HepG2 (cell line): ENCODE results near the gene EPN2. TPM values are rescaled to one million over a fixed set of nuclear protein-coding genes. Genes with fewer than 3 reads are reported as not detected.

Source experiments
- ATAC-seq: fragments of 200-7000 bp; cut with Tn5 transposase; 3 replicates; pipeline ENCODE4 v1.9.1; 2020; ENCODE audit warnings: mild to moderate bottlenecking, moderate library complexity
- BruUV-seq: library from RNA; stranded (reverse); fragments of 400-500 nt; replicated peaks from 2 replicates; lab custom pipeline; 2021; lab: Mats Ljungman, UMichigan
- CTCF ChIA-PET: fragments of 300-600 bp; formaldehyde crosslinking; extraction: SDS; loops from one replicate; lab custom pipeline; 2021; ENCODE audit warnings: low total read pairs, inconsistent platforms, low intra/inter-chr PET ratio; lab: Yijun Ruan, JAX
- POLR2A ChIA-PET: fragments of 350-600 bp; sonication (Branson Sonifier 250); formaldehyde crosslinking; loops from one replicate; lab custom pipeline; 2020; ENCODE audit warnings: antibody characterized with exemption, inconsistent platforms; lab: Yijun Ruan, JAX
- DNase-seq: peaks from one replicate; pipeline ENCODE4 v3.0.0-alpha.2; 2015; ENCODE audit warnings: low spot score
- FAIRE-seq: peaks from 3 replicates; lab custom pipeline; 2011; peaks lifted over from hg19 to GRCh38; lab: Jason Lieb, UNC
- H2AFZ ChIP-seq: one replicate; pipeline ENCODE4 v1.6.1; 2011; ENCODE audit warnings: low read length, inconsistent platforms
- H3K27ac ChIP-seq: fragments of 300-600 bp; 3 replicates; pipeline ENCODE4 v1.8.0; 2011; ENCODE audit warnings: mixed run types, mild to moderate bottlenecking, mixed read lengths, low read length, inconsistent platforms; ENCODE audit not compliant: insufficient read depth; ENCODE audit errors: extremely low read length
- H3K27me3 ChIP-seq, 2 experiments: fragments of 200-600 bp in 1 of 2; 2 replicates in 1 of 2; 3 replicates in 1 of 2; pipeline versions ENCODE4 v1.6.0 to v1.8.0; 2011; ENCODE audit warnings: low read length in 2 of 2, mild to moderate bottlenecking in 2 of 2, moderate library complexity in 2 of 2, inconsistent platforms in 1 of 2; ENCODE audit not compliant: insufficient read depth in 2 of 2, control insufficient read depth in 1 of 2
- H3K36me3 ChIP-seq, 2 experiments: fragments of 200-600 bp in 1 of 2; replicated peaks in 1 of 2; 2 replicates in 1 of 2; 3 replicates in 1 of 2; pipeline versions ENCODE4 v1.5.1 to v1.8.0; 2011; ENCODE audit warnings: low read length in 2 of 2, inconsistent platforms in 1 of 2; ENCODE audit not compliant: insufficient read depth in 2 of 2, control insufficient read depth in 1 of 2
- H3K4me1 ChIP-seq: 2 replicates; pipeline ENCODE4 v1.5.1; 2012; ENCODE audit warnings: low read length, inconsistent platforms; ENCODE audit not compliant: insufficient read depth
- H3K4me2 ChIP-seq: 2 replicates; pipeline ENCODE4 v1.6.0; 2011; ENCODE audit warnings: low read depth, low read length, inconsistent platforms
- H3K4me3 ChIP-seq, 3 experiments: fragments of 200-600 bp in 1 of 3; sonication (generic), shearing (Covaris generic) in 1 of 3; replicated peaks in 1 of 3; 2 replicates each; pipeline ENCODE4 v1.5.1; 2011 to 2016; ENCODE audit warnings: low read length in 3 of 3, inconsistent platforms in 2 of 3, low read depth in 2 of 3, mild to moderate bottlenecking in 2 of 3, control low read depth in 1 of 3, mixed read lengths in 1 of 3; ENCODE audit not compliant: insufficient read depth in 1 of 3
- H3K79me2 ChIP-seq: one replicate; pipeline ENCODE4 v1.6.1; 2011; ENCODE audit warnings: low read length, inconsistent platforms; ENCODE audit not compliant: insufficient read depth
- H3K9ac ChIP-seq: 2 replicates; pipeline ENCODE4 v1.6.0; 2011; ENCODE audit warnings: mild to moderate bottlenecking, low read depth, low read length, inconsistent platforms; ENCODE audit not compliant: insufficient read depth
- H3K9me3 ChIP-seq: 2 replicates; pipeline ENCODE4 v1.5.1; 2012; ENCODE audit warnings: mild to moderate bottlenecking, low read length
- H4K20me1 ChIP-seq: 2 replicates; pipeline ENCODE4 v1.6.0; 2011; ENCODE audit warnings: inconsistent platforms, mild to moderate bottlenecking, low read length, moderate library complexity; ENCODE audit not compliant: insufficient read depth
- ASH2L ChIP-seq: fragments of 300-600, 200-600 bp; sonication (generic); IDR thresholded peaks from 2 replicates; pipeline ENCODE4 v1.7.0; 2017; ENCODE audit warnings: low read depth, mild to moderate bottlenecking, moderate library complexity, mixed read lengths, low read length; ENCODE audit not compliant: insufficient read length
- ELF4 ChIP-seq: sonication (generic); formaldehyde crosslinking; IDR thresholded peaks from 2 replicates; pipeline ENCODE4 v1.5.0; 2020; ENCODE audit warnings: missing genetic modification reagents, mild to moderate bottlenecking, moderate library complexity, borderline replicate concordance
- MYC ChIP-seq: sonication (generic); formaldehyde crosslinking; IDR thresholded peaks from 2 replicates; pipeline ENCODE4 v1.9.0; 2021; ENCODE audit warnings: missing genetic modification reagents, borderline replicate concordance
- NAIF1 ChIP-seq: sonication (generic); formaldehyde crosslinking; IDR thresholded peaks from 2 replicates; pipeline ENCODE4 v1.5.0; 2020; ENCODE audit warnings: mild to moderate bottlenecking, missing genetic modification reagents, borderline replicate concordance
- PBX2 ChIP-seq: IDR thresholded peaks from 2 replicates; pipeline ENCODE4 v1.6.1; 2016; ENCODE audit warnings: control low read depth
- RBM22 ChIP-seq: fragments of 200-400 bp; formaldehyde crosslinking; optimal IDR thresholded peaks from 2 replicates; pipeline ENCODE3; 2017; ENCODE audit warnings: mild to moderate bottlenecking, low read length, moderate library complexity
- SIN3B ChIP-seq: fragments of 150-350 bp; IDR thresholded peaks from 2 replicates; pipeline ENCODE4 v1.6.1; 2014; ENCODE audit warnings: low read length
- TCF12 ChIP-seq, 2 experiments: fragments of 450-650 bp in 1 of 2; sonication (generic) in 1 of 2; formaldehyde crosslinking in 1 of 2; IDR thresholded peaks; 2 replicates each; pipeline versions ENCODE4 v1.6.1 to v1.8.0; 2017 to 2022; ENCODE audit warnings: antibody characterized with exemption in 1 of 2, mild to moderate bottlenecking in 1 of 2, missing genetic modification reagents in 1 of 2, moderate library complexity in 1 of 2
- YEATS4 ChIP-seq: sonication (generic); formaldehyde crosslinking; IDR thresholded peaks from 2 replicates; pipeline ENCODE4 v1.4.0; 2020; ENCODE audit warnings: missing genetic modification reagents, borderline replicate concordance
- ZBTB7A ChIP-seq: sonication (generic); formaldehyde crosslinking; IDR thresholded peaks from 2 replicates; pipeline ENCODE4 v1.8.0; 2022; ENCODE audit warnings: mild to moderate bottlenecking, missing genetic modification reagents
- ZNF549 ChIP-seq: sonication (generic); formaldehyde crosslinking; IDR thresholded peaks from 2 replicates; pipeline ENCODE4 v1.5.0; 2020; ENCODE audit warnings: missing genetic modification reagents
- WGBS: methylation state at CpG from one replicate; pipeline ENCODE4 v1.1.6; 2017; ENCODE audit warnings: low lambda C conversion rate; 5-methylcytosine and 5-hydroxymethylcytosine counted together
- in situ Hi-C: cut with HindIII; loops from 2 replicates; pipeline ENCODE4 v1.10.0; 2017; ENCODE audit warnings: low pct_unique_long_range_greater_than_20kb; ENCODE audit not compliant: extremely low pct_ligation_motif_present
- intact Hi-C: fragments of 100-400 bp; cut with micrococcal nuclease; formaldehyde crosslinking; loops from one replicate; pipeline ENCODE4 v1.10.0; 2022; ENCODE audit not compliant: unreplicated experiment
- polyA plus RNA-seq, 8 experiments: library from polyadenylated mRNA; depleted of rRNA in 3 of 8; stranded (reverse) in 7 of 8; unstranded in 1 of 8; fragments of >200 nt; fragmentation: Illumina TruSeq in 4 of 8; extraction: Trizol in 4 of 8; gene quantifications; 2 replicates each; pipeline versions ENCODE4 v1.2.1 to v1.2.3, GENCODE V29; 2011 to 2016; ENCODE audit warnings: low read depth in 4 of 8, missing spikeins in 1 of 8, mixed read lengths in 1 of 8; ENCODE audit not compliant: insufficient read depth in 1 of 8
- total RNA-seq, 5 experiments: library from RNA; depleted of rRNA; stranded (reverse); fragments of >200 nt; fragmentation: Illumina TruSeq; extraction: Trizol; gene quantifications; 2 replicates each; pipeline ENCODE4 v1.2.3, GENCODE V29; 2016; ENCODE audit warnings: low read depth in 1 of 5
- TF ChIP-seq, protein P1 (sequence below): IDR thresholded peaks from 2 replicates; pipeline ENCODE4 v1.6.1; 2016; ENCODE audit warnings: missing compliant biosample characterization, missing genetic modification reagents, borderline replicate concordance
- TF ChIP-seq, protein P2 (sequence below): sonication (generic); formaldehyde crosslinking; IDR thresholded peaks from 2 replicates; pipeline ENCODE4 v1.4.0; 2020; ENCODE audit warnings: low read depth, mild to moderate bottlenecking, missing genetic modification reagents
- TF ChIP-seq, protein P3 (sequence below): sonication (generic); formaldehyde crosslinking; IDR thresholded peaks from 2 replicates; pipeline ENCODE4 v1.4.0; 2020; ENCODE audit warnings: missing genetic modification reagents

Gene EPN2
- total and polyA plus RNA-seq, 2 of the 13 experiments (the other 11 are each of a cell fraction or from before 2014, with no cell fraction given): 7.8 to 19.2 TPM

GRCh38 chr17:19338031-19338990, 101.1 kb downstream of the EPN2 start:
- POLR2A ChIA-PET: interaction anchor here (0.6 to 2.9 kb wide), 17 partner anchors 8 to 655 kb away, joined by 3 to 42 read pairs (median 6); partner anchors contain the start of genes ALDH3A2, B9D1 and MAPK7
- DNase-seq (peak; percentile 97), FAIRE-seq (peak; percentile 99), ATAC-seq (peak; percentile 87)
- Histone ChIP-seq H3K27me3 (no peaks in the 10 kb centered on the region), H3K4me3 (peak overlapping the region; percentile 2 to 61 (median 11); a peak in 3 of 6 replicates), H3K9ac (peak overlapping the region; percentile 69), H3K36me3 (no peaks in the 10 kb centered on the region), H3K79me2 (no peaks in the 10 kb centered on the region), H2AFZ (no peak overlapping the region), H3K4me1 (peaks cover 35% of the 10 kb centered on the region), H3K9me3 (no peaks in the 10 kb centered on the region), H3K4me2 (peak overlapping the region; percentile 78), H4K20me1 (no peaks in the 10 kb centered on the region), H3K27ac (peak overlapping the region; percentile 94)
- no TSS peak for BruUV-seq
- whole genome bisulfite sequencing: 32% methylated on average over 4 of the region's 7 CpGs
- in situ Hi-C loops (no loop called here), intact Hi-C loops (no loop called here)
- CTCF ChIA-PET: interaction anchor here (0.6 to 3.1 kb wide), 3 partner anchors 21 to 108 kb away, joined by 3 to 21 read pairs (median 9); partner anchors contain the start of gene B9D1
- TF ChIP-seq RBM22 (no peak), SIN3B (no peak), ZNF549 (CRISPR knock-in tag) (no peak), ZBTB7A (CRISPR knock-in tag) (0 out of 2 replicates have a peak, but pooled peaks have one; percentile 56), MYC (peak; percentile 77; the same call in 1 of the 2 replicates), NAIF1 (CRISPR knock-in tag) (no peak), YEATS4 (CRISPR knock-in tag) (peak; percentile 76), TCF12 (IDR thresholded peaks at IDR 0.05) (no peak), TCF12 (CRISPR knock-in tag; IDR thresholded peaks at IDR 0.05) (peak; percentile 83), ASH2L (peak; percentile 89), PBX2 (0 out of 2 replicates have a peak, but pooled peaks have one; percentile 45), ELF4 (CRISPR knock-in tag) (no peak)
- TF ChIP-seq, protein P1, sequence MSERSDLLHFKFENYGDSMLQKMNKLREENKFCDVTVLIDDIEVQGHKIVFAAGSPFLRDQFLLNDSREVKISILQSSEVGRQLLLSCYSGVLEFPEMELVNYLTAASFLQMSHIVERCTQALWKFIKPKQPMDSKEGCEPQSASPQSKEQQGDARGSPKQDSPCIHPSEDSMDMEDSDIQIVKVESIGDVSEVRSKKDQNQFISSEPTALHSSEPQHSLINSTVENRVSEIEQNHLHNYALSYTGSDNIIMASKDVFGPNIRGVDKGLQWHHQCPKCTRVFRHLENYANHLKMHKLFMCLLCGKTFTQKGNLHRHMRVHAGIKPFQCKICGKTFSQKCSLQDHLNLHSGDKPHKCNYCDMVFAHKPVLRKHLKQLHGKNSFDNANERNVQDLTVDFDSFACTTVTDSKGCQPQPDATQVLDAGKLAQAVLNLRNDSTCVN: no peak
- TF ChIP-seq, protein P2, sequence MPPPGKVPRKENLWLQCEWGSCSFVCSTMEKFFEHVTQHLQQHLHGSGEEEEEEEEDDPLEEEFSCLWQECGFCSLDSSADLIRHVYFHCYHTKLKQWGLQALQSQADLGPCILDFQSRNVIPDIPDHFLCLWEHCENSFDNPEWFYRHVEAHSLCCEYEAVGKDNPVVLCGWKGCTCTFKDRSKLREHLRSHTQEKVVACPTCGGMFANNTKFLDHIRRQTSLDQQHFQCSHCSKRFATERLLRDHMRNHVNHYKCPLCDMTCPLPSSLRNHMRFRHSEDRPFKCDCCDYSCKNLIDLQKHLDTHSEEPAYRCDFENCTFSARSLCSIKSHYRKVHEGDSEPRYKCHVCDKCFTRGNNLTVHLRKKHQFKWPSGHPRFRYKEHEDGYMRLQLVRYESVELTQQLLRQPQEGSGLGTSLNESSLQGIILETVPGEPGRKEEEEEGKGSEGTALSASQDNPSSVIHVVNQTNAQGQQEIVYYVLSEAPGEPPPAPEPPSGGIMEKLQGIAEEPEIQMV (CRISPR knock-in tag): no peak; the same call in 1 of the 2 replicates
- TF ChIP-seq, protein P3, sequence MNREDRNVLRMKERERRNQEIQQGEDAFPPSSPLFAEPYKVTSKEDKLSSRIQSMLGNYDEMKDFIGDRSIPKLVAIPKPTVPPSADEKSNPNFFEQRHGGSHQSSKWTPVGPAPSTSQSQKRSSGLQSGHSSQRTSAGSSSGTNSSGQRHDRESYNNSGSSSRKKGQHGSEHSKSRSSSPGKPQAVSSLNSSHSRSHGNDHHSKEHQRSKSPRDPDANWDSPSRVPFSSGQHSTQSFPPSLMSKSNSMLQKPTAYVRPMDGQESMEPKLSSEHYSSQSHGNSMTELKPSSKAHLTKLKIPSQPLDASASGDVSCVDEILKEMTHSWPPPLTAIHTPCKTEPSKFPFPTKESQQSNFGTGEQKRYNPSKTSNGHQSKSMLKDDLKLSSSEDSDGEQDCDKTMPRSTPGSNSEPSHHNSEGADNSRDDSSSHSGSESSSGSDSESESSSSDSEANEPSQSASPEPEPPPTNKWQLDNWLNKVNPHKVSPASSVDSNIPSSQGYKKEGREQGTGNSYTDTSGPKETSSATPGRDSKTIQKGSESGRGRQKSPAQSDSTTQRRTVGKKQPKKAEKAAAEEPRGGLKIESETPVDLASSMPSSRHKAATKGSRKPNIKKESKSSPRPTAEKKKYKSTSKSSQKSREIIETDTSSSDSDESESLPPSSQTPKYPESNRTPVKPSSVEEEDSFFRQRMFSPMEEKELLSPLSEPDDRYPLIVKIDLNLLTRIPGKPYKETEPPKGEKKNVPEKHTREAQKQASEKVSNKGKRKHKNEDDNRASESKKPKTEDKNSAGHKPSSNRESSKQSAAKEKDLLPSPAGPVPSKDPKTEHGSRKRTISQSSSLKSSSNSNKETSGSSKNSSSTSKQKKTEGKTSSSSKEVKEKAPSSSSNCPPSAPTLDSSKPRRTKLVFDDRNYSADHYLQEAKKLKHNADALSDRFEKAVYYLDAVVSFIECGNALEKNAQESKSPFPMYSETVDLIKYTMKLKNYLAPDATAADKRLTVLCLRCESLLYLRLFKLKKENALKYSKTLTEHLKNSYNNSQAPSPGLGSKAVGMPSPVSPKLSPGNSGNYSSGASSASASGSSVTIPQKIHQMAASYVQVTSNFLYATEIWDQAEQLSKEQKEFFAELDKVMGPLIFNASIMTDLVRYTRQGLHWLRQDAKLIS (CRISPR knock-in tag): no peak
